ENCODE results near the gene CYP2D6. TPM values are rescaled to one million over a fixed set of nuclear protein-coding genes. Genes with fewer than 3 reads are reported as not detected.

CYP2D6 gene
- total and polyA plus RNA-seq, 4 donors, result 0.79 to 9.9 (median 3.4) TPM

DNA sequence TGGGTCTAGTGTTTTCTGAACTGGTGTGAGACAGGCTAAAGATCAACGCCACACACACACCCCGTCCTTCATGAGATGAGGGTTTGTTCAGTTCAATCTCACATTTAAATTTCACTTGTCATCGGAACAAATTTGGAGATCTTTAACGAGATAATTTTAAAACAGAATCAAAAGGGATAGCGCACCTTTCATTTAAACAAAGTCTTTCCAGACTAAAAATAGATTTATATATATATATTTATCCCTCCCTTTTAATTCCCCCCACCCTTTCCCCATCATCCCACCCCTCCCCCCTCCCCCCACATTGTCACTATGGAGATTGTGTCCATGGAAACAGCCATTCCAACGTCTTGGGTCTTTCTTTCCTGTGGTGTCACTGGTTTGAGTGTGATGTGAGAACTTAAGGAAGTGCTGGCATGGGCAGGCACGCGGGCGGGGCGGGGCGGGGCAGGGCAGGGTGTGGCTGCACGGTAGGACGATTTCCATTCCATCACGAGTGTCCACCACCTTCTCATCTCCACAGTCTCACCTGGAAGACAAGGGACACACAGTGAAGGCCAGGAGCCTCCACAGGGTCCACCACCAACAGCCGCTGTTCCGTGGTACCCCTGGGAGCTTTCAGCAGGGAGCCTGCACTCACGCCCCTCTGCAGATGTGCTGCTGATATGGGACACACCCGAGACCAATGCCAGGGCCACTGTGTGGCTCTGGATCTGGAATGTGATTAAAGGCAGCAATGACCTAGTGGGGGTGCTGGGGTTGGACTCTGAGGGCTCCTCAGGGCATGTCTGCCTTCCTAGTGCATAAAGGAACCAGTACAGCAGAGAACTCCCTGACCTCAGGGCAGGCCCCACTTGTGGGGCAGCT, 30.5 kb upstream of the CYP2D6 start:
- no peak for DNase-seq (ENCODE audit: low read depth in 4 of 6, low spot score in 6 of 6)
- Histone ChIP-seq H3K36me3 (ENCODE audit: control insufficient read depth, insufficient read depth, low read length) (peaks cover 40% of the 10 kb centered on the region), H3K4me3 (ENCODE audit: low read depth, low read length) (no peak overlapping the region), H3K27ac (ENCODE audit: low read depth, low read length) (no peak overlapping the region), H3K9me3 (ENCODE audit: control insufficient read depth, insufficient read depth, low read length) (no peaks in the 10 kb centered on the region), H3K27me3 (ENCODE audit: control insufficient read depth, insufficient read depth, low read length) (no peaks in the 10 kb centered on the region), H3K4me1 (ENCODE audit: control insufficient read depth, insufficient read depth, low read length) (peaks cover 9% of the 10 kb centered on the region)
- WGBS (ENCODE audit: insufficient coverage), result 87% methylated on average over 10 of the region's 18 CpGs

DNA sequence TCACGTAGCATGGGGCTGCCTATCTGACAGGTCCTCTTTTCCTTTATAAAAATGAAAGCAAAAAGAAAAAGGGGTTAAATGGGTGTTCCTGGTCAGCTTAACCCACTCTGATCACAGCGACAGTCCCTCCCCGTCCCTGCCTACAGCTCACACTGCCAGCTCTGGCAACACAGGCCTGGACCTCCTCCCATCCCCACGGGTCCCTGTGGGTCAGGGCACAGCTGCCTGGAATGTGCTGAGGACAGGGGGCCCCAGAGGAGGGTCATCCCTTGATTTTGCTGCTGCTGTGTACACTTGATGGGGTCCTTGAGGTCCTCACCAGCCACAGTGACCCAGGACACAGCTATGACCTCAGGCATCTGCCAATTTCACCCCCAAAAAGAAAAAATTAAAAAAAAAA, 29.6 kb upstream of the CYP2D6 start:
- Histone ChIP-seq H3K27me3 (ENCODE audit: control insufficient read depth, insufficient read depth, low read length) (no peaks in the 10 kb centered on the region), H3K27ac (ENCODE audit: low read depth, low read length) (no peak overlapping the region), H3K9me3 (ENCODE audit: control insufficient read depth, insufficient read depth, low read length) (no peaks in the 10 kb centered on the region), H3K36me3 (ENCODE audit: control insufficient read depth, insufficient read depth, low read length) (peaks cover 41% of the 10 kb centered on the region), H3K4me1 (ENCODE audit: control insufficient read depth, insufficient read depth, low read length) (peaks cover 9% of the 10 kb centered on the region), H3K4me3 (ENCODE audit: low read depth, low read length) (no peak overlapping the region)
- no peak for DNase-seq (ENCODE audit: low read depth in 4 of 6, low spot score in 6 of 6)
- 44% methylated on average over 1 of the region's 4 CpGs for WGBS (ENCODE audit: insufficient coverage)

DNA sequence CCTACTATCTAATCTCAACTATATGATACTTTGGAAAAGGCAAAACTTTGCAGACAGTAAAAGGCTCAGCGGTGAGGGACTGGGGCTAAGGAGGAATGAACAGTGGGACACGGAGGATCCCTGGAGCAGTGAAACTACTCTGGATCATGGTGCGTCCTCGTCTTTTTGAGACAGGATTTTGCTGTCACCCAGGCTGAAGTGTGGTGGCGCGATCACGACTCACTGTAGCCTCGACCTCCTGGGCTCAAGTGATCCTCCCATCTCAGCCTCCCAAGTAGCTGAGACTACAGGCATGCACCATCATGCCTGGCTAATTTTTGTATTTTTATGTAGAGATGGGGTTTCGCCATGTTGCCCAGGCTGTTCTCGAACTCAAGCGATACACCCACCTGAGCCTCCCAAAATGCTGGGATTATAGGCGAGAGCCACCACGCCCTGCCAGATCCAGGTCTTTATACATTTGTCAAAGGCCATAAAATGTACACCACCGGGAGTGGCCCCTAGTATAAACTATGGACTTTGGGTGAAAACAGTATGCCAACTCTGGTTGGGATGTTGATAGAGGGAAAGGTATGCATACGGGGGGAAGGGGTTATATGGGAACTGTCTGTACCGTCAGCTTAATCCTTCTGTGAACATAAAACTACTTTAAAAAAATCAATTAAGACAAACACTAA, 28.0 kb upstream of the CYP2D6 start:
- H3K4me1 ChIP-seq (ENCODE audit: control insufficient read depth, insufficient read depth, low read length), result peaks cover 9% of the 10 kb centered on the region
- H3K27ac ChIP-seq (ENCODE audit: low read depth, low read length), result no peak overlapping the region
- H3K36me3 ChIP-seq (ENCODE audit: control insufficient read depth, insufficient read depth, low read length), result peaks cover 44% of the 10 kb centered on the region
- 89% methylated on average over 7 of the region's 16 CpGs for WGBS (ENCODE audit: insufficient coverage)
- no peak overlapping the region for H3K4me3 ChIP-seq (ENCODE audit: low read depth, low read length)
- DNase-seq (ENCODE audit: low read depth in 4 of 6, low spot score in 6 of 6), result no peak
- no peaks in the 10 kb centered on the region for H3K9me3 ChIP-seq (ENCODE audit: control insufficient read depth, insufficient read depth, low read length)
- H3K27me3 ChIP-seq (ENCODE audit: control insufficient read depth, insufficient read depth, low read length), result no peaks in the 10 kb centered on the region

DNA sequence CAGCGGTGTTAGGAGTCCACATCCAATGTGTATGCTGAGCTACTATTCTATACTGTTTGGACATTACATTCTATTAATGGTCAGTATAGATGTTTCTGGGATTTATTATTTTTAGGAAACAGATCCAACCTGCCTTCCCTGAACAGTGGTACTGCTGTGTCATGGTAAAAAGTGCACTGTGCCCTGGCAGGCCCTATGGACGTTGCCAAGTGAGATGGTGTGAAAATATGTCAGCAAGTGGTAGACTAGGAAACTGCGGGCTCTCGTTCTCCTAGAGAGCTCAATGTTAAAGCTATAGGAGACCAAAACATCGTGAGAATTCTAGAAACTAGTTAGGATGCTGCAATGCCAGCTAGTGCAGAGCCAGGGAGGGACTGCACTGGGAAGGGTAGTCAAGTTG, 26.0 kb upstream of the CYP2D6 start:
- no peak for DNase-seq (ENCODE audit: low read depth in 4 of 6, low spot score in 6 of 6)
- no peak overlapping the region for H3K4me3 ChIP-seq (ENCODE audit: low read depth, low read length)
- H3K27me3 ChIP-seq (ENCODE audit: control insufficient read depth, insufficient read depth, low read length), result no peaks in the 10 kb centered on the region
- peaks cover 47% of the 10 kb centered on the region for H3K36me3 ChIP-seq (ENCODE audit: control insufficient read depth, insufficient read depth, low read length)
- no peaks in the 10 kb centered on the region for H3K9me3 ChIP-seq (ENCODE audit: control insufficient read depth, insufficient read depth, low read length)
- H3K27ac ChIP-seq (ENCODE audit: low read depth, low read length), result no peak overlapping the region
- WGBS (ENCODE audit: insufficient coverage), result 50% methylated on average over 4 of the region's 5 CpGs
- H3K4me1 ChIP-seq (ENCODE audit: control insufficient read depth, insufficient read depth, low read length), result peaks cover 9% of the 10 kb centered on the region

DNA sequence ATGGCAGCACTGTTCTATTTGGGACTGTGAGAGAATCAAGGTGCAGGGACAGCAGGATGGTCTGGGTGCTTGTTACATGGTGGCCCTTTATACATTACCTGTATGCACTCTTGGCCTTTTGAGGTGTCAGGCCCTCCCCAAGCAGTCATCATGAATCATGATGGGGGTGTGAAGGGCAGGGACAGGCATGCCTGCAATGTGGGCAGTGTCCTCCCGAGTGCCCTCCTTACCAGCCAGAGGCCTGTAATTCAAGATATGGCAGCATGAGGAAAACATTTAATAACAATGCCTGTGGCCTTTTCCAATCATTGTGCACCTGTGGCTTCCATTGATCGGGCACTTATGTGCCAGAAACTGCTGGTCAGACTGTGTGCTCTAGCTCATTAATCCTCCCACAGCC, 25.5 kb upstream of the CYP2D6 start:
- Histone ChIP-seq H3K4me1 (ENCODE audit: control insufficient read depth, insufficient read depth, low read length) (peaks cover 5% of the 10 kb centered on the region), H3K36me3 (ENCODE audit: control insufficient read depth, insufficient read depth, low read length) (peaks cover 47% of the 10 kb centered on the region), H3K27ac (ENCODE audit: low read depth, low read length) (no peak overlapping the region), H3K27me3 (ENCODE audit: control insufficient read depth, insufficient read depth, low read length) (no peaks in the 10 kb centered on the region), H3K4me3 (ENCODE audit: low read depth, low read length) (no peak overlapping the region), H3K9me3 (ENCODE audit: control insufficient read depth, insufficient read depth, low read length) (no peaks in the 10 kb centered on the region)
- DNase-seq (ENCODE audit: low read depth in 4 of 6, low spot score in 6 of 6), result no peak
- 59% methylated on average over 2 of the region's 2 CpGs for WGBS (ENCODE audit: insufficient coverage)

DNA sequence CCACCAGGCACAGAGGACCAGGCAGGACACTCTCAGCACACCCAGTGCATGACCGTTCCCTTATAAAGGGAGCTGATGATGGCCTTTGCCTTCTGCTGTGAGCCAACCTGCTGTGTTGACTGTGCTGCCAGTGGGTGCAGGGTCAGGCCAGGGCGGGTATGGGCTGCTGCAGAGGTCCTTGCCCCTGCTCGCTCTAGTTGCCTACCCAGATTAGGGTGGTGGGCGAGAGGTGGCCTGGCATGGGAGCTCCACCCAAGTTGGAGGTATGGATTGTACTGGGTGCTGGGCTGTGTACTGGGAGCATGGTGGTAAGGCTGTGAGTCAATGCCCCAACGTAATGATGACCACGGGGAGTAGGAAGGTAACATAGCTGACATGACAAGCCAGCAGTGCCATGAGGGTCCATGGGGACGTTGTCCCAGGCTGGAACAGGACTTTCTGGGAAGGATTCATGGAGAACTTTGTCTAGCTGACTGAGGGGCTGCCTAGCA, 24.5 kb upstream of the CYP2D6 start:
- no peaks in the 10 kb centered on the region for H3K9me3 ChIP-seq (ENCODE audit: control insufficient read depth, insufficient read depth, low read length)
- 95% methylated on average over 7 of the region's 7 CpGs for WGBS (ENCODE audit: insufficient coverage)
- peaks cover 57% of the 10 kb centered on the region for H3K36me3 ChIP-seq (ENCODE audit: control insufficient read depth, insufficient read depth, low read length)
- H3K27me3 ChIP-seq (ENCODE audit: control insufficient read depth, insufficient read depth, low read length), result no peaks in the 10 kb centered on the region
- no peaks in the 10 kb centered on the region for H3K4me1 ChIP-seq (ENCODE audit: control insufficient read depth, insufficient read depth, low read length)
- H3K27ac ChIP-seq (ENCODE audit: low read depth, low read length), result no peak overlapping the region
- H3K4me3 ChIP-seq (ENCODE audit: low read depth, low read length), result no peak overlapping the region
- DNase-seq (ENCODE audit: low read depth in 4 of 6, low spot score in 6 of 6), result no peak

DNA sequence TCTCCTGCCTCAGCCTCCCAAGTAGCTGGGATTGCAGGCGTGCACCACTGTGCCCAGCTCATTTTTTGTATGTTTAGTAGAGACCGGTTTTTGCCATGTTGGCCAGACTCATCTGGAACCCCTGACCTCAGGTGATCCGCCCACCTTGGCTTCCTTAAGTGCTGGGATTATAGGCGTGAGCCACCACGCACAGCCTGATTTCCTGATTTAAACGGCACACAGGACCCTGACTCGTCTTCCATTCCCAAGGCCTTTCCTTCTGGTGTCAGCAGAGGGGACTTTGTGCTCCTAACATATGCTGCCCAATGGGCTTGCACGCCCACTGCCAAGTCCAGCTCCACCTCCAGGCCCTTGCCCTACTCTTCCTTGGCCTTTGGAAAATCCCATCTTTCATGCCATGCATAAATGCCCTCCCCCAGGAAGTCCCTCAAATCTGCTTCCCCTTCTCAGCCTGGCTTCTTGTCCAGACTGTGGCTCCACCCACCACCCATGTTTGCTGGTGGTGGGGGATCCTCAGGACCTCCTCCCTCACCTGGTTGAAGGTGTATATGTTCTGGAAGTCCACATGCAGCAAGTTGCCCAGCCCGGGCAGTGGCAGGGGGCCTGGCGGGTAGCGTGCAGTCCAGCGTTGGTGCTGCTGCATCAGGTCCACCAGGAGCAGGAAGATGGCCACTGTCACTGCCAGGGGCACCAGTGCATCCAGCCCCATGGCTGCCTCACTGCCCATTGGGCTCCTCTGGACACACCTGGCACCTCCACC, 23.9 kb upstream of the CYP2D6 start:
- Histone ChIP-seq H3K4me1 (ENCODE audit: control insufficient read depth, insufficient read depth, low read length) (no peaks in the 10 kb centered on the region), H3K27me3 (ENCODE audit: control insufficient read depth, insufficient read depth, low read length) (no peaks in the 10 kb centered on the region), H3K27ac (ENCODE audit: low read depth, low read length) (no peak overlapping the region), H3K36me3 (ENCODE audit: control insufficient read depth, insufficient read depth, low read length) (peaks cover 63% of the 10 kb centered on the region), H3K9me3 (ENCODE audit: control insufficient read depth, insufficient read depth, low read length) (no peaks in the 10 kb centered on the region), H3K4me3 (ENCODE audit: low read depth, low read length) (no peak overlapping the region)
- 94% methylated on average over 12 of the region's 12 CpGs for WGBS (ENCODE audit: insufficient coverage)
- no peak for DNase-seq (ENCODE audit: low read depth in 4 of 6, low spot score in 6 of 6)

DNA sequence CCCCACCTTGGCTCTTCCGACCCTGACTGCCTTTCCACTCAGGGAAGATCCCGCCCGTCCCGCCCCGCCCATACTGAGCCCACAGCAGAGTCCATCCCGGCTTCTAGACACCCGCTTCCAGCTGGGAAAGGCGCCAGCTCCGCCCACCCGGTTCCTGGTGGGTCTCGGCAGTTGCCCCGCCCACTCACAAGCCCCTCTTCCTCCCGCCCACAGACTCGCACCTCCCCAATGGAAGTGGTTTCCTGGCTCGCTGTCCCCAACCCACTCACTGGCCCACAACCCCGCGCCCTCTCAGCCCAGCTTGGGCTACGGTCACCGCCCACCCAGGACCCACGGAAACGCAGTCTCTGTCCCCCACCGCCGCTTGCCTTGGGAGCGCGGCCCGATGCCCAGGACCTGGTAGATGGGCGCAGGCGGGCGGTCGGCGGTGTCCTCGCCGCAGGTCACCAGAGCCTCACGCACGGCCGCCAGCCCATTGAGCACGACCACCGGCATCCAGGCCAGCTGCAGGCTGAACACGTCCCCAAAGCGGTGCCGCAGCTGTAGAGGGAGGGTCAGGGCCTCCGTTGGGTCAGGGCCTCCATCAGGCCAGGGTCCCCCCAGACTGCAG, 22.2 kb upstream of the CYP2D6 start:
- H3K36me3 ChIP-seq (ENCODE audit: control insufficient read depth, insufficient read depth, low read length), result peaks cover 72% of the 10 kb centered on the region
- H3K27me3 ChIP-seq (ENCODE audit: control insufficient read depth, insufficient read depth, low read length), result no peaks in the 10 kb centered on the region
- no peak overlapping the region for H3K4me3 ChIP-seq (ENCODE audit: low read depth, low read length)
- H3K4me1 ChIP-seq (ENCODE audit: control insufficient read depth, insufficient read depth, low read length), result no peaks in the 10 kb centered on the region
- no peak for DNase-seq (ENCODE audit: low read depth in 4 of 6, low spot score in 6 of 6)
- no peaks in the 10 kb centered on the region for H3K9me3 ChIP-seq (ENCODE audit: control insufficient read depth, insufficient read depth, low read length)
- 89% methylated on average over 40 of the region's 42 CpGs for WGBS (ENCODE audit: insufficient coverage)
- H3K27ac ChIP-seq (ENCODE audit: low read depth, low read length), result no peak overlapping the region

DNA sequence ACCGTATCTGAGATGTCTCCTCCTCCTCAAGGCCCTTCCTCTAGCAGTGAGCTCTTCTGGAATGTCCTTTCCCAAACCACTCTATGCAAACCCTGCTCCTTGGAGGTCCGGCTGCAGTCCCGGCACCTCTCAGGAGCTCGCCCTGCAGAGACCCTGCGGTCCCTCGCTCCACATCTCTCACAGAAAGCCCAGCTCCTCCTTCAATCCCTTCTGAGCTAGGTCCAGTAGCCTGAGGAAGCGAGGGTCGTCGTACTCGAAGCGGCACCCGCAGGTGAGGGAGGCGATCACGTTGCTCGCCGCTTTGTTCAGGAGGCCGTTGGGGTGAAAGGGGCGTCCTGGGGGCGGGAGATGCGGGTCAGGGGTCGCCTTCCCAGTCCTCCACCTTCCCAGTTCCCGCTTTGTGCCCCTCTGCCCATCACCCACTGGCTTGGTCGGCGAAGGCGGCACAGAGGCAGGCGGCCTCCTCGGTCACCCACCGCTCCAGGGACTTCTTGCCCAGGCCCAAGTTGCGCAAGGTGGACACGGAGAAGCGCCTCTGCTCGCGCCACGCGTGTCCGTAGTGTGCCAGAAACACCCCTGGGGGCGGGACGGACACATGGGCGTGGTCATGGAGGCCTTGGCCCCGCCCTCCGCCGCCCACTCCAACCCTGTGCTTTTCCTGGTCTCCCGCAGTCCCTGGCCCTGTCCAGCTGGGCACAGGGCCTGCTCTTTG, 21.5 kb upstream of the CYP2D6 start:
- 71% methylated on average over 43 of the region's 43 CpGs for WGBS (ENCODE audit: insufficient coverage)

More for the DNA sequence above, 21.5 kb upstream of the CYP2D6 start:
- H3K4me1 ChIP-seq (ENCODE audit: control insufficient read depth, insufficient read depth, low read length), result no peaks in the 10 kb centered on the region
- H3K27ac ChIP-seq (ENCODE audit: low read depth, low read length), result no peak overlapping the region
- no peak overlapping the region for H3K4me3 ChIP-seq (ENCODE audit: low read depth, low read length)
- no peaks in the 10 kb centered on the region for H3K9me3 ChIP-seq (ENCODE audit: control insufficient read depth, insufficient read depth, low read length)
- no peaks in the 10 kb centered on the region for H3K27me3 ChIP-seq (ENCODE audit: control insufficient read depth, insufficient read depth, low read length)
- no peak for DNase-seq (ENCODE audit: low read depth in 4 of 6, low spot score in 6 of 6)
- peaks cover 70% of the 10 kb centered on the region for H3K36me3 ChIP-seq (ENCODE audit: control insufficient read depth, insufficient read depth, low read length)

Data from spinal cord (tissue), 10 donors.